Smooth muscle cell (in vitro differentiated cells): ENCODE data around the gene NDUFA3. TPM values are rescaled to one million over a fixed set of nuclear protein-coding genes. Genes with fewer than 3 reads are reported as not detected.

Source experiments
- DNase-seq: peaks from one replicate; lab custom pipeline; 2025; ENCODE audit not compliant: unreplicated experiment; lab: John Stamatoyannopoulos, UW
- H2AFZ ChIP-seq: fragments of 200-600 bp; sonication (generic); 2 replicates; pipeline ENCODE4 v1.6.0; 2016; ENCODE audit warnings: antibody characterized with exemption, low read depth, mild to moderate bottlenecking
- H3F3A ChIP-seq: fragments of 200-600 bp; sonication (generic); 2 replicates; pipeline ENCODE4 v1.6.0; 2017; ENCODE audit warnings: antibody characterized with exemption, low read depth
- H3K27ac ChIP-seq: fragments of 200-600 bp; sonication (generic); 2 replicates; pipeline ENCODE4 v1.5.1; 2016; ENCODE audit warnings: low read depth, mild to moderate bottlenecking
- H3K27me3 ChIP-seq: fragments of 200-600 bp; sonication (generic); 2 replicates; pipeline ENCODE4 v1.6.1; 2016; ENCODE audit warnings: low read depth, mild to moderate bottlenecking
- H3K36me3 ChIP-seq: fragments of 200-600 bp; sonication (generic); 2 replicates; pipeline ENCODE4 v1.5.1; 2016; ENCODE audit warnings: low read depth
- H3K4me1 ChIP-seq: fragments of 200-600 bp; sonication (generic); 2 replicates; pipeline ENCODE4 v1.5.1; 2016; ENCODE audit warnings: low read depth
- H3K4me2 ChIP-seq: fragments of 200-600 bp; sonication (generic); 2 replicates; pipeline ENCODE4 v1.6.0; 2016; ENCODE audit warnings: mild to moderate bottlenecking
- H3K4me3 ChIP-seq: fragments of 200-600 bp; sonication (generic); 2 replicates; pipeline ENCODE4 v1.5.1; 2016; ENCODE audit warnings: mild to moderate bottlenecking
- H3K79me2 ChIP-seq: fragments of 200-600 bp; sonication (generic); 2 replicates; pipeline ENCODE4 v1.6.0; 2016; ENCODE audit warnings: low read depth, mild to moderate bottlenecking
- H3K9ac ChIP-seq: fragments of 200-600 bp; sonication (generic); 2 replicates; pipeline ENCODE4 v1.6.0; 2016; ENCODE audit warnings: low read depth
- H3K9me3 ChIP-seq: fragments of 200-600 bp; sonication (generic); replicated peaks from 2 replicates; pipeline ENCODE4 v1.5.1; 2016; ENCODE audit warnings: low read depth
- H4K20me1 ChIP-seq: fragments of 200-600 bp; sonication (generic); 2 replicates; pipeline ENCODE4 v1.6.0; 2016; ENCODE audit warnings: low read depth
- CTCF ChIP-seq: fragments of 200-600 bp; sonication (generic); IDR thresholded peaks from 2 replicates; pipeline ENCODE4 v1.5.1; 2017; ENCODE audit warnings: borderline replicate concordance, mild to moderate bottlenecking, antibody characterized with exemption; ENCODE audit not compliant: insufficient read depth, poor library complexity, severe bottlenecking
- WGBS: methylation state at CpG from one replicate; pipeline ENCODE4 v1.1.7; 2016; ENCODE audit warnings: low lambda C conversion rate; 5-methylcytosine and 5-hydroxymethylcytosine counted together
- polyA plus RNA-seq: library from polyadenylated mRNA; unstranded; fragments of >200 nt; fragmentation: Nextera tagmentation; extraction: Ambion mirVana; gene quantifications from 2 replicates; pipeline ENCODE4 v1.2.1, GENCODE V29; 2016
- total RNA-seq: library from RNA; depleted of rRNA; stranded (reverse); fragments of >200 nt; gene quantifications from 2 replicates; pipeline ENCODE4 v1.2.3, GENCODE V29; 2014

The NDUFA3 gene
- total and polyA plus RNA-seq, 2 experiments from 2014 or later: 29.8 to 249 TPM

- Histone ChIP-seq H3K9me3 (no peaks in the 10 kb centered on the region), H3K9ac (no peak overlapping the region), H3K4me3 (no peak overlapping the region), H4K20me1 (no peaks in the 10 kb centered on the region), H3K36me3 (no peaks in the 10 kb centered on the region), H3K4me1 (no peaks in the 10 kb centered on the region), H3K79me2 (no peaks in the 10 kb centered on the region), H3K27me3 (no peaks in the 10 kb centered on the region), H3F3A (no peaks in the 10 kb centered on the region), H3K27ac (no peak overlapping the region), H2AFZ (no peak overlapping the region), H3K4me2 (no peak overlapping the region)
- TF ChIP-seq CTCF: no peak
- 96% methylated on average over 17 of the region's 17 CpGs for WGBS
- DNase-seq: no peak
These were observed 21.0 kb downstream of the NDUFA3 start for GRCh38 chr19:54123682-54124081.

- H3K79me2 ChIP-seq: no peaks in the 10 kb centered on the region
- WGBS: 94% methylated on average over 18 of the region's 19 CpGs
- H3K4me2 ChIP-seq: no peak overlapping the region
- H3F3A ChIP-seq: no peaks in the 10 kb centered on the region
- H3K36me3 ChIP-seq: no peaks in the 10 kb centered on the region
- no peaks in the 10 kb centered on the region for H3K4me1 ChIP-seq
- no peaks in the 10 kb centered on the region for H3K27me3 ChIP-seq
- no peak for TF ChIP-seq CTCF
- no peaks in the 10 kb centered on the region for H4K20me1 ChIP-seq
- H3K9me3 ChIP-seq: no peaks in the 10 kb centered on the region
- no peak for DNase-seq
- H2AFZ ChIP-seq: no peak overlapping the region
- H3K27ac ChIP-seq: no peak overlapping the region
- H3K4me3 ChIP-seq: no peak overlapping the region
- no peak overlapping the region for H3K9ac ChIP-seq
These were observed 21.7 kb downstream of the NDUFA3 start for GRCh38 chr19:54124393-54124792.

GRCh38 chr19:54125713-54126112 is 23.1 kb downstream of the NDUFA3 start:
- Histone ChIP-seq H4K20me1 (no peaks in the 10 kb centered on the region), H3K9me3 (no peaks in the 10 kb centered on the region), H2AFZ (no peak overlapping the region), H3K9ac (no peak overlapping the region), H3K79me2 (no peaks in the 10 kb centered on the region), H3F3A (no peaks in the 10 kb centered on the region), H3K4me2 (no peak overlapping the region), H3K27ac (no peak overlapping the region), H3K4me1 (no peaks in the 10 kb centered on the region), H3K4me3 (no peak overlapping the region), H3K27me3 (no peaks in the 10 kb centered on the region), H3K36me3 (no peaks in the 10 kb centered on the region)
- 98% methylated on average over 9 of the region's 9 CpGs for WGBS
- no peak for DNase-seq
- no peak for TF ChIP-seq CTCF

- H4K20me1 ChIP-seq: no peaks in the 10 kb centered on the region
- H2AFZ ChIP-seq: no peak overlapping the region
- WGBS: 92% methylated on average over 26 of the region's 44 CpGs
- H3K9me3 ChIP-seq: no peaks in the 10 kb centered on the region
- no peaks in the 10 kb centered on the region for H3K27me3 ChIP-seq
- no peak for DNase-seq
- no peak overlapping the region for H3K9ac ChIP-seq
- H3K79me2 ChIP-seq: no peaks in the 10 kb centered on the region
- H3K27ac ChIP-seq: no peak overlapping the region
- TF ChIP-seq CTCF: no peak
- no peak overlapping the region for H3K4me3 ChIP-seq
- H3K36me3 ChIP-seq: no peaks in the 10 kb centered on the region
- H3K4me2 ChIP-seq: no peak overlapping the region
- H3K4me1 ChIP-seq: no peaks in the 10 kb centered on the region
- H3F3A ChIP-seq: no peaks in the 10 kb centered on the region
These were observed 25.2 kb downstream of the NDUFA3 start for GRCh38 chr19:54127688-54128440.
